Neuron (in vitro differentiated cells): ENCODE measurements around the gene HUWE1.

Source experiments
- H2AFZ ChIP-seq: one replicate; pipeline ENCODE4 v1.6.1; 2013; ENCODE audit warnings: low read depth, mild to moderate bottlenecking, inconsistent platforms, low read length, moderate library complexity
- H3K27me3 ChIP-seq: one replicate; pipeline ENCODE4 v1.6.1; 2013; ENCODE audit warnings: low read length; ENCODE audit not compliant: insufficient read depth
- H3K36me3 ChIP-seq: one replicate; pipeline ENCODE4 v1.6.1; 2013; ENCODE audit warnings: low read length; ENCODE audit not compliant: insufficient read depth
- H3K4me1 ChIP-seq: one replicate; pipeline ENCODE4 v1.6.1; 2013; ENCODE audit warnings: low read length; ENCODE audit not compliant: insufficient read depth
- H3K4me3 ChIP-seq: 2 replicates; pipeline ENCODE4 v1.5.1; 2013; ENCODE audit warnings: mild to moderate bottlenecking, low read length, moderate library complexity
- H3K9me3 ChIP-seq: one replicate; pipeline ENCODE4 v1.6.1; 2013; ENCODE audit warnings: low read length

The HUWE1 gene

DNA sequence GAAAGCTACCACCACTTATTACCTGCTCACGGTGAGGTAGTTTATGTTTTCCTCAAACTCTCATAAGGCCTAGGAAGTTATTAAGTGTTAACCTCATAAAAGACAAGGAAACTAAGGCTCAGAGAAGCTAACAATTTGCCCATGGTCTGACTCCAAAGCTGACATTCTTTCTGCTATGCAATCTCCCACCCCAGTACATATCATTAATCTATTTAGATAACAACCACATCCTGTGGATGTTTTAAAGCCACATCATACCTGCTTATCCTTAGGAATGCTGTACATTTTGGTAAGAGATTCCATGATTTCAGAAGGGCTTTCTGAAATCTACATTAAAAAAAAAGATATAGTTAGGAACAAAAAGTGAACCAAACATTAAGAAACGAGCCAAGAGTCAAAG, 55.4 kb downstream of the HUWE1 start:
- H3K27me3 ChIP-seq, result no peaks in the 10 kb centered on the region
- no peaks in the 10 kb centered on the region for H3K9me3 ChIP-seq
- H3K4me3 ChIP-seq, result no peak overlapping the region
- H3K4me1 ChIP-seq, result no peaks in the 10 kb centered on the region
- no peak overlapping the region for H2AFZ ChIP-seq
- peaks cover 70% of the 10 kb centered on the region for H3K36me3 ChIP-seq

- Histone ChIP-seq H3K4me1 (no peaks in the 10 kb centered on the region), H3K36me3 (peaks cover 78% of the 10 kb centered on the region), H2AFZ (no peak overlapping the region), H3K4me3 (no peak overlapping the region), H3K9me3 (no peaks in the 10 kb centered on the region), H3K27me3 (no peaks in the 10 kb centered on the region)
Observed at GRCh38 chrX:53630261-53630660, 56.3 kb downstream of the HUWE1 start.

DNA sequence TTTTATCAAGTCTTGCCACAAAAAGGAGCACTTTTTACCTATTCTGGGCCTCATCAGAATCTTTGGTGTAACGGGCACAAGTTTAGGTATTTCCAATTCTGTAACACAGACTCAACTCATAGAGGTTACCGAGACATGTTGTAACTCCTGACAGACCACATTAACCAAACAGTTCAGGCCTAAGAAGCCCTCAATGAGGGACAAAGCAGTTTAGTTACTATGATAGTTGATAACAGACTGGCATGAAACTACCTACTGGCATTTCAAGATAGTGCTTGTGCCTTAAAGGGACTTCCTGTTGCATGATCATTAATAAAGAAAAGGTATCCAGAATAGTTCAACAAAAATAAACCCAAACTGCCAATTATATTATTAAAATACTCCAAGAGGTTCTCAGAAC, 64.1 kb downstream of the HUWE1 start:
- no peak overlapping the region for H3K4me3 ChIP-seq
- H2AFZ ChIP-seq, result no peak overlapping the region
- H3K4me1 ChIP-seq, result peaks cover 6% of the 10 kb centered on the region
- H3K27me3 ChIP-seq, result no peaks in the 10 kb centered on the region
- peaks cover 58% of the 10 kb centered on the region for H3K36me3 ChIP-seq
- H3K9me3 ChIP-seq, result no peaks in the 10 kb centered on the region

- H3K4me1 ChIP-seq, result peaks cover 13% of the 10 kb centered on the region
- H3K27me3 ChIP-seq, result no peaks in the 10 kb centered on the region
- H3K9me3 ChIP-seq, result no peaks in the 10 kb centered on the region
- peaks cover 51% of the 10 kb centered on the region for H3K36me3 ChIP-seq
- H2AFZ ChIP-seq, result no peak overlapping the region
- H3K4me3 ChIP-seq, result no peak overlapping the region
Observed at GRCh38 chrX:53621418-53621986, 65.0 kb downstream of the HUWE1 start.

- Histone ChIP-seq H3K27me3 (no peaks in the 10 kb centered on the region), H3K4me1 (peaks cover 16% of the 10 kb centered on the region), H3K4me3 (no peak overlapping the region), H3K9me3 (no peaks in the 10 kb centered on the region), H2AFZ (no peak overlapping the region), H3K36me3 (peaks cover 41% of the 10 kb centered on the region)
Observed at GRCh38 chrX:53616946-53617345, 69.6 kb downstream of the HUWE1 start.

GRCh38 chrX:53606456-53606855, 80.1 kb downstream of the HUWE1 start:
- Histone ChIP-seq H3K9me3 (no peaks in the 10 kb centered on the region), H3K4me1 (no peaks in the 10 kb centered on the region), H3K27me3 (no peaks in the 10 kb centered on the region)

DNA sequence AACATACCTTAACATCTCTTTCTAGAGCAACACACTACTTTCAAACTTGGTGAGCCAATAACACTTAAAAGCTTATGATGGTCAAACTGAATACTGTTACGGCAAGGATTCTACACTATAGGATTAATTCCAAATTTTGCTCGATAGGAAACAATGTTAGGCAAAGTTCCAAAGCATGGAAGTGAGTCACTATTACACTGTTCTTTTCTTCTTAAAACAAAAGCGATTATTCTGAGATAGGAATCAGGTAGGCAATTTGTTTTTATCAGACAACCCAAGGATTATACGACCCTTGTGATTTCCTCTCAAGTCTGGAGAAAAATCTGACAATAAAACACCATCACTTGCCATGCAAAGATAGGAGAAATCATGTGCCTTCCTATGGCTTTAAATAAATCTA, 81.5 kb downstream of the HUWE1 start:
- H3K27me3 ChIP-seq, result no peaks in the 10 kb centered on the region
- H2AFZ ChIP-seq, result no peak overlapping the region
- peaks cover 58% of the 10 kb centered on the region for H3K36me3 ChIP-seq
- no peak overlapping the region for H3K4me3 ChIP-seq
- no peaks in the 10 kb centered on the region for H3K4me1 ChIP-seq
- H3K9me3 ChIP-seq, result no peaks in the 10 kb centered on the region

More at GRCh38 chrX:53606456-53606855, 80.1 kb downstream of the HUWE1 start:
- Histone ChIP-seq H3K4me3 (no peak overlapping the region), H3K36me3 (peaks cover 53% of the 10 kb centered on the region), H2AFZ (no peak overlapping the region)

DNA sequence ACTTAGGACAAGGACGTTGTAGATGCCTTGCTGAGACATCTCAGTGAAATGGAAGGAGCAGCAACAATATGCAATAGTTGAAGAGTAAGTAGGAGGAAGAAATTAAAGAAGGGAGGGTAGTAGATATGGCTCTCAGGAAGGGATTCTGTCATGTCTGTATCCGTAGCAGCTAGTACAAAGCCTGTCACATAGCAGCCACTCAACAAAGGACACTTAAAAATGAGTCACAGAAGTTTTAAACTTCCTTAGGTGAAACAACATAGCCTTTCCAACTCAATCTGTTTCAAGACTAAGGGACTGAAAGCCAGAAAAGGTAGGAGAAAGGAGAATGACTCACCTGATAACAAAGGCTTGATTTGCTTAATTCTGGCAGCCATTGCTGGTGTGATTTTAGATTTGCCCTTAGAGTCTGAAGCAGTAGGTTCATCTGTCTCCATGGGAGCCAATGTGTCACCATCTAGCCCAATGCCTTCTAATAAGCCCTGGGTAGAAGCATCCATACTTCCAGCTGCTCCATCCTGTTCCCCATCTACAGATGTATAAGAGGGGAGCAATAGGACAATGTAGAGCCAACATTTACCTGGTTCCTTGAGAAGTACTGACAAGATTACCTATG, 86.6 kb downstream of the HUWE1 start:
- no peak overlapping the region for H3K4me3 ChIP-seq
- H3K36me3 ChIP-seq, result peaks cover 59% of the 10 kb centered on the region
- H3K9me3 ChIP-seq, result no peaks in the 10 kb centered on the region
- no peak overlapping the region for H2AFZ ChIP-seq
- no peaks in the 10 kb centered on the region for H3K27me3 ChIP-seq
- no peaks in the 10 kb centered on the region for H3K4me1 ChIP-seq

GRCh38 chrX:53598169-53598568, 88.3 kb downstream of the HUWE1 start:
- Histone ChIP-seq H2AFZ (no peak overlapping the region), H3K9me3 (no peaks in the 10 kb centered on the region), H3K36me3 (peaks cover 54% of the 10 kb centered on the region), H3K4me1 (no peaks in the 10 kb centered on the region), H3K27me3 (no peaks in the 10 kb centered on the region), H3K4me3 (no peak overlapping the region)

- no peak overlapping the region for H2AFZ ChIP-seq
- H3K4me1 ChIP-seq, result no peaks in the 10 kb centered on the region
- H3K36me3 ChIP-seq, result peaks cover 71% of the 10 kb centered on the region
- no peaks in the 10 kb centered on the region for H3K27me3 ChIP-seq
- no peak overlapping the region for H3K4me3 ChIP-seq
- no peaks in the 10 kb centered on the region for H3K9me3 ChIP-seq
Observed at GRCh38 chrX:53595266-53595810, 91.2 kb downstream of the HUWE1 start.

DNA sequence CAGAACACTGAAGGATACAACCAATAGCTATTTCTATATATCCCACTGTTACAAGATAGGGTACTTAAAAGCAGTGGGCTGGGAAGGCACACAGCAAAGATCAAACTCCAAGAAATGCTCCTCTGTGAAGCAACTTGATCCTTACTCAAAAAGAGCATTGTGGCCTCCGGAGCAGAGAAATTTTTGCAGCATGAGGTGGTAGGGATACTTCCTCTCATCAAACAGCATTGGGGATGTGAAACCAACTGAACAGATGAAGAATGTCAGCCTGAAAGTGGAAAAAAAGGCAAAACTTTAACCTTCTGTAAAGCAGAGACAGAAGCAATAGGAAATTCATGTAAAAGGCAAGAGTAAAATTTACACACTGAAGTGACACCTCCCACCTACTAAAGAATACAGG, 92.2 kb downstream of the HUWE1 start:
- Histone ChIP-seq H3K4me3 (no peak overlapping the region), H3K27me3 (no peaks in the 10 kb centered on the region), H3K9me3 (no peaks in the 10 kb centered on the region), H3K36me3 (peaks cover 70% of the 10 kb centered on the region), H2AFZ (no peak overlapping the region), H3K4me1 (no peaks in the 10 kb centered on the region)

GRCh38 chrX:53587795-53588420, 98.6 kb downstream of the HUWE1 start:
- no peaks in the 10 kb centered on the region for H3K9me3 ChIP-seq
- no peaks in the 10 kb centered on the region for H3K4me1 ChIP-seq
- H2AFZ ChIP-seq, result no peak overlapping the region
- peaks cover 92% of the 10 kb centered on the region for H3K36me3 ChIP-seq
- no peaks in the 10 kb centered on the region for H3K27me3 ChIP-seq
- no peak overlapping the region for H3K4me3 ChIP-seq

DNA sequence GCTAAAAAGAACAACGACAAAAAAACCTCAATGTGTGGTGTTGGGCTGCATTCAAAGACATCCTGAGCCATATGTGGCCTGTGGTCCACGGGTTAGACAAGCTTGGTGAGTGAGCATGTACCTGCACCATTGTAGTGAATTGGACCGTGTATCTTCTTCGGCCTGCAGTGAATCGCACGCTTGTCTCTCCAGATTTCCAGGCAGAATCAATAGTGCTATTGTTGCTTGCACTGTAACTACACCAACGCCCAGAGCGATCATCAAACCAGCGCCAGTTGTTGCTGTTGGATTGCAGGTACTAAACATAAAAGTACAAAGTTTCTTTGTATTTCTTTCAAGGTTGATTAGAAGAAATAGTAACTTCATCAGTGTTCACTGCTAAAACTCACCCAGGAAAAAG, 101.6 kb downstream of the HUWE1 start:
- Histone ChIP-seq H2AFZ (no peak overlapping the region), H3K4me1 (no peaks in the 10 kb centered on the region), H3K36me3 (peaks cover 86% of the 10 kb centered on the region), H3K27me3 (no peaks in the 10 kb centered on the region), H3K9me3 (peaks cover 7% of the 10 kb centered on the region), H3K4me3 (no peak overlapping the region)
